B cell (primary cell): Measurements from ENCODE around the gene SH2D3C. TPM values are rescaled to one million over a fixed set of nuclear protein-coding genes. Genes with fewer than 3 reads are reported as not detected.

Source experiments
- ATAC-seq: fragments of 200-7000 bp; cut with Tn5 transposase; one replicate; pipeline ENCODE4 v1.10.0; 2021; ENCODE audit warnings: low read depth, mild to moderate bottlenecking, moderate number of reproducible peaks, moderate library complexity
- CTCF ChIA-PET: fragments of 350-600 bp; sonication (Branson Sonifier 250); formaldehyde crosslinking; loops from one replicate; lab custom pipeline; 2021; ENCODE audit warnings: antibody characterized with exemption, inconsistent platforms; lab: Charles Lee
- POLR2A ChIA-PET: fragments of 350-600 bp; sonication (Branson Sonifier 250); formaldehyde crosslinking; loops from one replicate; lab custom pipeline; 2021; ENCODE audit warnings: antibody characterized with exemption; lab: Charles Lee
- DNase-seq: peaks from one replicate; pipeline ENCODE4 v3.0.0; 2013
- H2AFZ ChIP-seq: 2 replicates; pipeline ENCODE4 v1.6.1; 2012; ENCODE audit warnings: mild to moderate bottlenecking, low read depth, low read length; ENCODE audit not compliant: insufficient read depth, poor library complexity, severe bottlenecking
- H3K27ac ChIP-seq, 2 donors: 1 replicate in 1 of 2; 2 replicates in 1 of 2; pipeline ENCODE4 v1.5.1; 2012 to 2013; ENCODE audit warnings: low read length in 2 of 2, mild to moderate bottlenecking in 2 of 2, moderate library complexity in 1 of 2
- H3K27me3 ChIP-seq, 4 experiments: fragments of 200-600 bp in 1 of 4; sonication (generic) in 1 of 4; replicated peaks in 1 of 4; 1 replicate in 2 of 4; 2 replicates in 2 of 4; pipeline versions ENCODE4 v1.6.1 to v1.7.0; 2013 to 2016; ENCODE audit warnings: low read length in 3 of 4, mild to moderate bottlenecking in 2 of 4, mixed read lengths in 1 of 4, moderate library complexity in 1 of 4; ENCODE audit not compliant: insufficient read depth in 4 of 4, control insufficient read depth in 3 of 4; ENCODE audit errors: control extremely low read depth in 1 of 4
- H3K36me3 ChIP-seq, 2 experiments: replicated peaks in 1 of 2; 1 replicate in 1 of 2; 2 replicates in 1 of 2; pipeline versions ENCODE4 v1.6.1 to v1.7.1; 2013; ENCODE audit warnings: low read length in 1 of 2; ENCODE audit not compliant: insufficient read depth in 2 of 2, control insufficient read depth in 1 of 2; ENCODE audit errors: control extremely low read depth in 1 of 2, extremely low read depth in 1 of 2
- H3K4me1 ChIP-seq, 2 donors: fragments of 200-600 bp in 1 of 2; sonication (generic) in 1 of 2; 1 replicate in 1 of 2; 2 replicates in 1 of 2; pipeline versions ENCODE4 v1.5.1 to v1.6.1; 2013 to 2017; ENCODE audit warnings: low read length in 2 of 2; ENCODE audit not compliant: control insufficient read depth in 2 of 2, insufficient read depth in 2 of 2
- H3K4me2 ChIP-seq: replicated peaks from 2 replicates; pipeline ENCODE3; 2012; ENCODE audit warnings: mild to moderate bottlenecking, low read depth, low read length; ENCODE audit not compliant: poor library complexity, severe bottlenecking
- H3K4me3 ChIP-seq, 5 experiments: fragments of 200-600 bp in 1 of 5; sonication (generic) in 1 of 5; 1 replicate in 3 of 5; 2 replicates in 2 of 5; pipeline versions ENCODE4 v1.5.1 to v1.7.0; 2011 to 2016; ENCODE audit warnings: low read length in 4 of 5, mild to moderate bottlenecking in 4 of 5, low read depth in 2 of 5, control low read depth in 1 of 5, moderate library complexity in 1 of 5; ENCODE audit not compliant: insufficient read depth in 1 of 5; ENCODE audit errors: control extremely low read depth in 1 of 5, extremely low read depth in 1 of 5
- H3K79me2 ChIP-seq: fragments of 200-600 bp; sonication (generic); one replicate; pipeline ENCODE4 v1.6.0; 2016; ENCODE audit warnings: low read length; ENCODE audit not compliant: control insufficient read depth, insufficient read depth
- H3K9ac ChIP-seq: fragments of 200-600 bp; sonication (generic); 2 replicates; pipeline ENCODE4 v1.6.1; 2017; ENCODE audit warnings: mild to moderate bottlenecking, low read length, moderate library complexity
- H3K9me3 ChIP-seq, 3 donors: one replicate each; pipeline versions ENCODE4 v1.6.1 to v1.7.1; 2013; ENCODE audit warnings: low read length in 2 of 3; ENCODE audit not compliant: control insufficient read depth in 2 of 3, insufficient read depth in 1 of 3; ENCODE audit errors: control extremely low read depth in 1 of 3
- H4K20me1 ChIP-seq: 2 replicates; pipeline ENCODE4 v1.6.0; 2012; ENCODE audit warnings: mild to moderate bottlenecking, low read length; ENCODE audit not compliant: insufficient read depth, control insufficient read depth, poor library complexity, severe bottlenecking
- H3K27ac Mint-ChIP-seq: one replicate; pipeline ENCODE4 v1.8.0; 2021; ENCODE audit warnings: mixed read lengths
- H3K27me3 Mint-ChIP-seq: one replicate; pipeline ENCODE4 v1.8.0; 2021; ENCODE audit warnings: mixed read lengths
- H3K4me1 Mint-ChIP-seq: one replicate; pipeline ENCODE4 v1.8.0; 2021; ENCODE audit warnings: mixed read lengths
- H3K4me3 Mint-ChIP-seq: one replicate; pipeline ENCODE4 v1.8.0; 2021; ENCODE audit warnings: mixed read lengths
- H3K9me3 Mint-ChIP-seq: one replicate; pipeline ENCODE4 v1.8.0; 2022; ENCODE audit warnings: mixed read lengths; ENCODE audit not compliant: insufficient read depth
- CTCF ChIP-seq: fragments of 200-600 bp; IDR thresholded peaks from one replicate; pipeline ENCODE4 v1.8.0; 2022; ENCODE audit warnings: antibody characterized with exemption, mild to moderate bottlenecking
- EZH2 ChIP-seq: IDR thresholded peaks from 2 replicates; pipeline ENCODE4 v1.6.1; 2012; ENCODE audit warnings: borderline replicate concordance, low read depth, mild to moderate bottlenecking, moderate library complexity, low read length; ENCODE audit not compliant: insufficient read depth, poor library complexity, severe bottlenecking
- WGBS: methylation state at CpG from one replicate; pipeline ENCODE4 v1.1.5; 2013; ENCODE audit warnings: missing lambda C conversion rate; ENCODE audit not compliant: insufficient coverage; 5-methylcytosine and 5-hydroxymethylcytosine counted together
- intact Hi-C: fragments of 100-400 bp; cut with micrococcal nuclease; formaldehyde crosslinking; loops from one replicate; pipeline ENCODE4 v1.10.0; 2022
- polyA plus RNA-seq: library from polyadenylated mRNA; depleted of rRNA; stranded (reverse); fragments of >200 nt; gene quantifications from 2 replicates; pipeline ENCODE4 v1.2.3, GENCODE V29; 2012
- total RNA-seq, 2 donors: library from RNA; stranded (reverse); fragments of 120-200 nt in 1 of 2; gene quantifications; 1 replicate in 1 of 2; 2 replicates in 1 of 2; pipeline versions ENCODE4 v1.2.3 to v1.2.4, GENCODE V29; 2013 to 2022

SH2D3C gene
- total and polyA plus RNA-seq, 2 donors (not counting 1 experiment from before 2014, with no cell fraction given), result 66.3 to 85.5 TPM

DNA sequence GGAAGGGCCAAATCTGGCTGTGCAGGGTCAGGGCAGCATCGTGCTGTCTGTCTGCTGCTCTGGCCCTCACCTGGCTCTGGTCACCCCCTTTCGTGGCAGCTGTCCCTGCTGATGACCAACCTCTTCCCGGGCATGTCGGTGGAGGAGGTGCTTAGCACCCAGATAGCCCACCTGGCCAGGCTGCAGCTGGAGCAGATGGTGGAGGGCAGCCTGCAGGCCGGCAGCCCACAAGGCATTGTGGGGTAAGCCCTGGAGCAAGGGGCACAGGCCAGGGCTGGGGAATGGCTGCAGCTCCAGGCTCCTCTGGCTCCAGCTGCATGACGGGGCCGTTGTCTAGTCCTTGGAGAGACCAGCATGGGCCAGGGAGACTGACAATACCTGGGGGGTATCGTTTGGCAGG, 51.6 kb downstream of the SH2D3C start:
- Histone ChIP-seq H3K9me3 (no peaks in the 10 kb centered on the region), H3K27ac (no peak overlapping the region), H3K36me3 (peaks cover 0 to 6% of the 10 kb centered on the region in 2 experiments), H3K4me3 (no peak overlapping the region), H3K4me1 (no peaks in the 10 kb centered on the region), H3K79me2 (no peaks in the 10 kb centered on the region), H3K9ac (no peak overlapping the region), H4K20me1 (no peaks in the 10 kb centered on the region), H3K4me2 (no peak overlapping the region), H3K27me3 (no peaks in the 10 kb centered on the region), H2AFZ (no peak overlapping the region)
- intact Hi-C loops, result no loop called here
- CTCF ChIA-PET, result interaction anchor here (0.6 kb wide), 1 partner anchor 10 kb away, joined by 4 read pairs; no protein-coding TSS in a partner anchor
- Mint-ChIP-seq H3K9me3 (no peaks in the 10 kb centered on the region), H3K27me3 (no peaks in the 10 kb centered on the region), H3K4me1 (no peaks in the 10 kb centered on the region), H3K4me3 (no peak overlapping the region), H3K27ac (no peak overlapping the region)
- TF ChIP-seq EZH2, result no peak
- no peak for TF ChIP-seq CTCF
- WGBS, result 83% methylated on average over 7 of the region's 8 CpGs
- POLR2A ChIA-PET, result no interaction called here
- ATAC-seq (no peak), DNase-seq (no peak)

GRCh38 chr9:127724012-127724411, 54.5 kb downstream of the SH2D3C start:
- H4K20me1 ChIP-seq, result no peaks in the 10 kb centered on the region
- no peaks in the 10 kb centered on the region for H3K27me3 Mint-ChIP-seq
- no peak overlapping the region for H2AFZ ChIP-seq
- intact Hi-C loops, result no loop called here
- DNase-seq (no peak), ATAC-seq (no peak)
- no peak overlapping the region for H3K4me3 Mint-ChIP-seq
- TF ChIP-seq EZH2 (no peak), CTCF (no peak)
- H3K9me3 ChIP-seq, result no peaks in the 10 kb centered on the region
- H3K4me1 ChIP-seq, result no peaks in the 10 kb centered on the region
- no peak overlapping the region for H3K4me3 ChIP-seq
- POLR2A ChIA-PET, result no interaction called here
- no peaks in the 10 kb centered on the region for H3K36me3 ChIP-seq
- H3K27ac ChIP-seq, result no peak overlapping the region
- no peaks in the 10 kb centered on the region for H3K9me3 Mint-ChIP-seq
- H3K79me2 ChIP-seq, result no peaks in the 10 kb centered on the region
- no peak overlapping the region for H3K4me2 ChIP-seq
- H3K27me3 ChIP-seq, result no peaks in the 10 kb centered on the region
- WGBS, result 88% methylated on average over 22 of the region's 23 CpGs
- CTCF ChIA-PET, result no interaction called here
- H3K9ac ChIP-seq, result no peak overlapping the region
- peaks cover 5% of the 10 kb centered on the region for H3K4me1 Mint-ChIP-seq
- H3K27ac Mint-ChIP-seq, result no peak overlapping the region
